Measurements from ENCODE around the gene DAZAP2.

DNA sequence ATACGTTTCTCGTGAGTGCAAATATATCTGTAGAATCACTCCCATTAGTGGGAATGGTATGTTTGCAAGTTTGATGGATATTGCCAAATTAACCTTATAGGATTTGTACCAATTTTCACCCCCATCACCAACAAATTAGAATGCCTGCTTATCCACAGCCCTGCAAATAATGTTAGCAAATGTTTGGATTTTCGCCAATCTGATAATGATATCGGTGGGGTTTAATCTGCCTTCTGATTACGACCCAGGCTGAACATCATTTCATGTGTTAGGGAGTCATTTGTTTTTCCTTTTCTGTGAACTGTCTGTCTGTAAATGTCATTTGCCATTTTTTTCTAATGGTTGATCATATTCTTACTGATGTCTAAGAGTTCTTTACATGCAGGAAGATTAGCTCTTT lies 4.1 kb upstream of the DAZAP2 start:
- no peak for TF ChIP-seq CTCF (IDR thresholded peaks at IDR 0.05)
- no peak for TF ChIP-seq POLR2A (IDR thresholded peaks at IDR 0.05)
